A549 (cell line): Measurements from ENCODE around the gene FGD4. TPM values are rescaled to one million over a fixed set of nuclear protein-coding genes. Genes with fewer than 3 reads are reported as not detected.

Source experiments
- ATAC-seq, 2 experiments: fragments of 200-7000 bp in 1 of 2; fragments of >200 bp in 1 of 2; cut with Nextera tagmentation in 1 of 2; cut with Tn5 transposase in 1 of 2; 3 replicates each; pipeline versions ENCODE4 v1.8.0 to v1.9.1; 2018 to 2020; ENCODE audit warnings: mild to moderate bottlenecking in 1 of 2, moderate library complexity in 1 of 2
- CTCF ChIA-PET: fragments of 300-600 bp; sonication (Branson Sonifier 250); formaldehyde crosslinking; extraction: SDS; loops from one replicate; lab custom pipeline; 2021; ENCODE audit warnings: antibody characterized with exemption, inconsistent platforms; lab: Yijun Ruan, JAX
- POLR2A ChIA-PET: fragments of 350-600 bp; formaldehyde crosslinking; extraction: SDS; loops from one replicate; lab custom pipeline; 2021; ENCODE audit warnings: antibody characterized with exemption, inconsistent platforms; lab: Yijun Ruan, JAX
- DNase-seq, 2 experiments: peaks; one replicate each; pipeline versions ENCODE4 v3.0.0 to v3.0.0-alpha.2; 2011 to 2016; ENCODE audit warnings: low read depth in 1 of 2, low spot score in 1 of 2
- FAIRE-seq: peaks from 2 replicates; lab custom pipeline; 2011; peaks lifted over from hg19 to GRCh38; lab: Jason Lieb, UNC
- H3K27ac ChIP-seq, 2 experiments: fragments of >200 bp; sonication (Bioruptor Twin); formaldehyde crosslinking; 3 replicates each; pipeline ENCODE4 v1.5.1; 2016 to 2017
- H3K4me1 ChIP-seq: fragments of >200 bp; sonication (Bioruptor Twin); formaldehyde crosslinking; 3 replicates; pipeline ENCODE4 v1.6.1; 2016
- H3K4me2 ChIP-seq: fragments of >200 bp; sonication (Bioruptor Twin); formaldehyde crosslinking; 3 replicates; pipeline ENCODE4 v1.6.1; 2016
- H3K4me3 ChIP-seq: fragments of >200 bp; sonication (Bioruptor Twin); formaldehyde crosslinking; 3 replicates; pipeline ENCODE4 v1.5.1; 2016
- H3K9me3 ChIP-seq: fragments of >200 bp; sonication (Bioruptor Twin); formaldehyde crosslinking; 3 replicates; pipeline ENCODE4 v1.6.1; 2016
- CBX2 ChIP-seq: fragments of 200-600 bp; sonication (generic); IDR thresholded peaks from 2 replicates; pipeline ENCODE4 v1.6.1; 2016; ENCODE audit warnings: low read depth, mild to moderate bottlenecking, borderline replicate concordance
- CHD4 ChIP-seq: fragments of 200-600 bp; sonication (generic); IDR thresholded peaks from 2 replicates; pipeline ENCODE4 v1.6.1; 2016; ENCODE audit warnings: antibody characterized with exemption, mild to moderate bottlenecking, borderline replicate concordance
- E2F6 ChIP-seq: IDR thresholded peaks from 2 replicates; pipeline ENCODE4 v1.6.1; 2012; ENCODE audit warnings: low read depth, borderline replicate concordance
- GATA3 ChIP-seq: IDR thresholded peaks from 2 replicates; pipeline ENCODE4 v1.6.1; 2012; ENCODE audit warnings: borderline replicate concordance
- HMGXB4 ChIP-seq: fragments of 250-450 bp; sonication (Bioruptor Pico); IDR thresholded peaks from 2 replicates; pipeline ENCODE4 v1.5.0; 2021; ENCODE audit warnings: mild to moderate bottlenecking, moderate library complexity, borderline replicate concordance
- HOXB5 ChIP-seq: fragments of 250-450 bp; sonication (Bioruptor Pico); IDR thresholded peaks from 2 replicates; pipeline ENCODE4 v1.5.0; 2020; ENCODE audit warnings: mild to moderate bottlenecking, moderate library complexity
- JUN ChIP-seq, 2 experiments: fragments of >200 bp; sonication (Bioruptor Twin); formaldehyde crosslinking; IDR thresholded peaks; 2 replicates in 1 of 2; 3 replicates in 1 of 2; pipeline ENCODE4 v1.6.1; 2016 to 2017
- MAZ ChIP-seq: fragments of 150-350 bp; IDR thresholded peaks from 2 replicates; pipeline ENCODE4 v1.6.1; 2014; ENCODE audit warnings: antibody characterized with exemption, low read depth, low read length, borderline replicate concordance
- MYC ChIP-seq: IDR thresholded peaks from 2 replicates; pipeline ENCODE4 v1.6.1; 2012; ENCODE audit warnings: mild to moderate bottlenecking, inconsistent platforms, low read length, improper control_type of control experiment, borderline replicate concordance
- NPAS2 ChIP-seq: fragments of 250-450 bp; sonication (Bioruptor Pico); IDR thresholded peaks from 2 replicates; pipeline ENCODE4 v1.8.0; 2022; ENCODE audit warnings: mild to moderate bottlenecking, moderate library complexity, borderline replicate concordance
- PBX3 ChIP-seq: IDR thresholded peaks from 2 replicates; pipeline ENCODE4 v1.6.1; 2012
- POLR2AphosphoS2 ChIP-seq: conservative IDR thresholded peaks from 2 replicates; pipeline ENCODE4 v1.6.1; 2012; ENCODE audit warnings: low read length, improper control_type of control experiment, inconsistent platforms
- RAD21 ChIP-seq, 2 experiments: fragments of >200 bp in 1 of 2; sonication (Bioruptor Twin) in 1 of 2; formaldehyde crosslinking in 1 of 2; IDR thresholded peaks in 1 of 2; conservative IDR thresholded peaks in 1 of 2; 2 replicates in 1 of 2; 3 replicates in 1 of 2; pipeline ENCODE4 v1.6.1; 2012 to 2018; ENCODE audit warnings: inconsistent platforms in 1 of 2
- RARB ChIP-seq: fragments of 250-450 bp; sonication (Bioruptor Pico); IDR thresholded peaks from 2 replicates; pipeline ENCODE4 v1.8.0; 2021; ENCODE audit warnings: mild to moderate bottlenecking, moderate library complexity
- RFX5 ChIP-seq: fragments of 450-650 bp; IDR thresholded peaks from 2 replicates; pipeline ENCODE4 v1.7.1; 2014; ENCODE audit warnings: antibody characterized with exemption, mild to moderate bottlenecking, moderate library complexity
- TFCP2L1 ChIP-seq: fragments of 250-450 bp; sonication (Bioruptor Pico); IDR thresholded peaks from 2 replicates; pipeline ENCODE4 v1.5.0; 2021; ENCODE audit warnings: mild to moderate bottlenecking
- ZSCAN20 ChIP-seq: fragments of 250-450 bp; sonication (Bioruptor Pico); IDR thresholded peaks from 2 replicates; pipeline ENCODE4 v1.8.0; 2022; ENCODE audit warnings: mild to moderate bottlenecking, moderate library complexity
- WGBS: methylation state at CpG from one replicate; pipeline ENCODE4 v1.1.6; 2017; ENCODE audit errors: missing lambda C conversion rate; 5-methylcytosine and 5-hydroxymethylcytosine counted together
- polyA plus RNA-seq, 4 experiments: library from polyadenylated mRNA; depleted of rRNA in 3 of 4; stranded (reverse); fragments of >200 nt; fragmentation: RNase III in 1 of 4; extraction: RNeasy Plus Mini Kit Qiagen cat#74134 plus additional on column Dnase treatment in 1 of 4; gene quantifications; 2 replicates in 3 of 4; 3 replicates in 1 of 4; pipeline ENCODE4 v1.2.3, GENCODE V29; 2011 to 2017

The FGD4 gene
- polyA plus RNA-seq, 2 of the 4 experiments (the other 2 are of a cell fraction) = 2.2 to 6.0 TPM

GRCh38 chr12:32445356-32445755 is 46.0 kb downstream of the FGD4 start:
- ATAC-seq (no peak), DNase-seq (no peak), FAIRE-seq (no peak)
- TF ChIP-seq E2F6 = no peak
- no peak for TF ChIP-seq RAD21 (conservative IDR thresholded peaks at IDR 0.05 in 1 of 2, IDR thresholded peaks at IDR 0.05 in 1 of 2)
- TF ChIP-seq CHD4 = no peak
- TF ChIP-seq HOXB5 (CRISPR knock-in tag) = no peak
- TF ChIP-seq ZSCAN20 (CRISPR knock-in tag) = no peak
- Histone ChIP-seq H3K27ac (peak overlapping the region; percentile 49 to 75; a peak in 4 of 6 replicates), H3K4me1 (peaks cover 49% of the 10 kb centered on the region), H3K4me3 (no peak overlapping the region), H3K4me2 (peak overlapping the region; percentile 57), H3K9me3 (no peaks in the 10 kb centered on the region)
- WGBS = 86% methylated on average over 1 of the region's 1 CpG
- ChIA-PET POLR2A (no interaction called here), CTCF (no interaction called here)

- ChIA-PET CTCF (interaction anchor here (1.0 to 1.5 kb wide), 3 partner anchors 9 to 211 kb away, joined by 3 to 5 read pairs (median 4); no protein-coding TSS in a partner anchor), POLR2A (no interaction called here)
- TF ChIP-seq JUN (IDR thresholded peaks at IDR 0.05) = no peak
- TF ChIP-seq PBX3 = no peak
- TF ChIP-seq GATA3 = no peak
- no peak for TF ChIP-seq TFCP2L1 (CRISPR knock-in tag)
- TF ChIP-seq MAZ = no peak
- no peak for TF ChIP-seq NPAS2 (CRISPR knock-in tag)
- TF ChIP-seq RARB (CRISPR knock-in tag) = no peak
- no peak for TF ChIP-seq CBX2
- no peak for TF ChIP-seq E2F6
- no peak for TF ChIP-seq POLR2AphosphoS2
- TF ChIP-seq HOXB5 (CRISPR knock-in tag) = no peak
- TF ChIP-seq MYC = no peak
- TF ChIP-seq RFX5 = no peak
- TF ChIP-seq HMGXB4 (CRISPR knock-in tag) = no peak
- Histone ChIP-seq H3K9me3 (no peaks in the 10 kb centered on the region), H3K4me1 (peaks cover 58% of the 10 kb centered on the region), H3K27ac (peak overlapping the region; percentile 49 to 75; a peak in 5 of 6 replicates), H3K4me3 (no peak overlapping the region), H3K4me2 (peak overlapping the region; percentile 57; the same call in 2 of the 3 replicates)
- ATAC-seq (peak in 1 of 2 experiments; percentile 33; a peak in 2 of 6 replicates), FAIRE-seq (no peak), DNase-seq (no peak)
- 84% methylated on average over 14 of the region's 14 CpGs for WGBS
These were observed 47.2 kb downstream of the FGD4 start for GRCh38 chr12:32446316-32447119.
